ENCODE results near the gene CPLANE1. TPM values are rescaled to one million over a fixed set of nuclear protein-coding genes. Genes with fewer than 3 reads are reported as not detected.

Gene CPLANE1
- total RNA-seq, 4 donors from 2014 or later: 6.3 to 28.2 (median 12.0) TPM

- no peak overlapping the region for H3K4me3 ChIP-seq
- H3K9me3 ChIP-seq: no peaks in the 10 kb centered on the region
- no peaks in the 10 kb centered on the region for H3K27me3 ChIP-seq
- H3K4me1 ChIP-seq: no peaks in the 10 kb centered on the region
- DNase-seq (ENCODE audit: low spot score in 2 of 2): no peak
- no peak overlapping the region for H3K27ac ChIP-seq
- WGBS: 98% methylated on average over 2 of the region's 2 CpGs
- peaks cover 78% of the 10 kb centered on the region for H3K36me3 ChIP-seq
- no peak for TF ChIP-seq CTCF (IDR thresholded peaks at IDR 0.05)
- TF ChIP-seq EP300 (IDR thresholded peaks at IDR 0.05): no peak
- TF ChIP-seq POLR2AphosphoS5 (IDR thresholded peaks at IDR 0.05): no peak
- TF ChIP-seq POLR2A (IDR thresholded peaks at IDR 0.05): no peak
These were observed 58.6 kb downstream of the CPLANE1 start for GRCh38 chr5:37190592-37190991.

GRCh38 chr5:37189355-37189754 is 59.8 kb downstream of the CPLANE1 start:
- Histone ChIP-seq H3K4me3 (no peak overlapping the region), H3K36me3 (peaks cover 77% of the 10 kb centered on the region), H3K27ac (no peak overlapping the region), H3K27me3 (no peaks in the 10 kb centered on the region), H3K4me1 (no peaks in the 10 kb centered on the region), H3K9me3 (no peaks in the 10 kb centered on the region)
- WGBS: 79% methylated on average over 4 of the region's 4 CpGs
- no peak for DNase-seq (ENCODE audit: low spot score in 2 of 2)
- TF ChIP-seq CTCF (IDR thresholded peaks at IDR 0.05) (no peak), POLR2AphosphoS5 (IDR thresholded peaks at IDR 0.05) (no peak)

GRCh38 chr5:37187465-37187977 is 61.7 kb downstream of the CPLANE1 start:
- TF ChIP-seq CTCF (IDR thresholded peaks at IDR 0.05) (no peak), POLR2AphosphoS5 (IDR thresholded peaks at IDR 0.05) (no peak), EP300 (IDR thresholded peaks at IDR 0.05) (no peak), POLR2A (IDR thresholded peaks at IDR 0.05) (no peak)
- Histone ChIP-seq H3K27me3 (no peaks in the 10 kb centered on the region), H3K36me3 (peaks cover 79% of the 10 kb centered on the region), H3K4me1 (no peaks in the 10 kb centered on the region), H3K4me3 (no peak overlapping the region), H3K27ac (no peak overlapping the region), H3K9me3 (no peaks in the 10 kb centered on the region)
- DNase-seq (ENCODE audit: low spot score in 2 of 2): no peak
- WGBS: 95% methylated on average over 3 of the region's 3 CpGs

- TF ChIP-seq POLR2A (IDR thresholded peaks at IDR 0.05): no peak
- no peaks in the 10 kb centered on the region for H3K27me3 ChIP-seq
- no peaks in the 10 kb centered on the region for H3K4me1 ChIP-seq
- DNase-seq (ENCODE audit: low spot score in 2 of 2): no peak
- no peak overlapping the region for H3K27ac ChIP-seq
- no peak overlapping the region for H3K4me3 ChIP-seq
- H3K36me3 ChIP-seq: peaks cover 61% of the 10 kb centered on the region
- H3K9me3 ChIP-seq: no peaks in the 10 kb centered on the region
- 81% methylated on average over 4 of the region's 4 CpGs for WGBS
These were observed 64.3 kb downstream of the CPLANE1 start for GRCh38 chr5:37184748-37185364.

- no peak overlapping the region for H3K4me3 ChIP-seq
- no peaks in the 10 kb centered on the region for H3K9me3 ChIP-seq
- no peaks in the 10 kb centered on the region for H3K4me1 ChIP-seq
- DNase-seq (ENCODE audit: low spot score in 2 of 2): no peak
- peaks cover 60% of the 10 kb centered on the region for H3K36me3 ChIP-seq
- TF ChIP-seq POLR2AphosphoS5 (IDR thresholded peaks at IDR 0.05) (no peak), CTCF (IDR thresholded peaks at IDR 0.05) (no peak), POLR2A (IDR thresholded peaks at IDR 0.05) (no peak), EP300 (IDR thresholded peaks at IDR 0.05) (no peak)
- WGBS: 63% methylated on average over 1 of the region's 1 CpG
- no peak overlapping the region for H3K27ac ChIP-seq
- H3K27me3 ChIP-seq: no peaks in the 10 kb centered on the region
These were observed 66.5 kb downstream of the CPLANE1 start for GRCh38 chr5:37182667-37183066.

- TF ChIP-seq EP300 (IDR thresholded peaks at IDR 0.05): no peak
- TF ChIP-seq POLR2AphosphoS5 (IDR thresholded peaks at IDR 0.05): no peak
- TF ChIP-seq POLR2A (IDR thresholded peaks at IDR 0.05): no peak
- TF ChIP-seq CTCF (IDR thresholded peaks at IDR 0.05): no peak
- Histone ChIP-seq H3K36me3 (peaks cover 78% of the 10 kb centered on the region), H3K9me3 (no peaks in the 10 kb centered on the region), H3K27me3 (no peaks in the 10 kb centered on the region), H3K27ac (no peak overlapping the region), H3K4me3 (no peak overlapping the region), H3K4me1 (no peaks in the 10 kb centered on the region)
- no peak for DNase-seq (ENCODE audit: low spot score in 2 of 2)
- WGBS: 77% methylated on average over 3 of the region's 3 CpGs
These were observed 74.2 kb downstream of the CPLANE1 start for GRCh38 chr5:37174928-37175327.

Measured in suprapubic skin (tissue), 4 donors.